Endothelial cell of umbilical vein (primary cell): ENCODE results near the gene ZIC1. TPM values are rescaled to one million over a fixed set of nuclear protein-coding genes. Genes with fewer than 3 reads are reported as not detected.

Experiments used
- BruUV-seq: library from RNA; stranded (reverse); fragments of 400-500 nt; replicated peaks from 2 replicates; lab custom pipeline; 2021; lab: Mats Ljungman, UMichigan
- CTCF ChIA-PET: fragments of 300-600, 350-600 bp; sonication (Branson Sonifier 250); formaldehyde crosslinking; loops from one replicate; lab custom pipeline; 2021; ENCODE audit warnings: antibody characterized with exemption, inconsistent platforms; lab: Charles Lee
- POLR2A ChIA-PET: fragments of 300-600, 350-600 bp; sonication (Branson Sonifier 250); formaldehyde crosslinking; loops from one replicate; lab custom pipeline; 2021; ENCODE audit warnings: antibody characterized with exemption, inconsistent platforms; lab: Charles Lee
- DNase-seq: peaks from one replicate; pipeline ENCODE4 v3.0.0-alpha.2; 2011; ENCODE audit warnings: low read depth, low spot score
- FAIRE-seq: peaks from 2 replicates; lab custom pipeline; 2011; peaks lifted over from hg19 to GRCh38; lab: Jason Lieb, UNC
- H2AFZ ChIP-seq: 2 replicates; pipeline ENCODE4 v1.6.0; 2012; ENCODE audit warnings: low read depth, low read length, control low read depth, inconsistent platforms
- H3K27ac ChIP-seq: 2 replicates; pipeline ENCODE4 v1.5.1; 2011; ENCODE audit warnings: low read depth, mild to moderate bottlenecking, control low read depth, low read length, moderate library complexity; ENCODE audit not compliant: insufficient read depth
- H3K27me3 ChIP-seq, 2 experiments: 2 replicates each; pipeline versions ENCODE4 v1.6.0 to v1.6.1; 2011; ENCODE audit warnings: low read length in 2 of 2, mixed read lengths in 1 of 2; ENCODE audit not compliant: control insufficient read depth in 2 of 2, insufficient read depth in 2 of 2
- H3K36me3 ChIP-seq, 2 experiments: 2 replicates in 1 of 2; 3 replicates in 1 of 2; pipeline ENCODE4 v1.5.1; 2011; ENCODE audit warnings: low read length in 2 of 2, mild to moderate bottlenecking in 1 of 2, moderate library complexity in 1 of 2; ENCODE audit not compliant: control insufficient read depth in 2 of 2, insufficient read depth in 2 of 2; ENCODE audit errors: extremely low read depth in 1 of 2
- H3K4me1 ChIP-seq: 3 replicates; pipeline ENCODE4 v1.5.1; 2011; ENCODE audit warnings: mild to moderate bottlenecking, low read length; ENCODE audit not compliant: control insufficient read depth, insufficient read depth; ENCODE audit errors: extremely low read depth
- H3K4me2 ChIP-seq: 2 replicates; pipeline ENCODE4 v1.6.1; 2011; ENCODE audit warnings: low read length, control low read depth, mixed read lengths; ENCODE audit not compliant: insufficient read depth
- H3K4me3 ChIP-seq, 3 experiments: fragments of 200-600 bp in 1 of 3; sonication (generic), shearing (Covaris generic) in 1 of 3; replicated peaks in 1 of 3; 2 replicates each; pipeline ENCODE4 v1.5.1; 2011 to 2016; ENCODE audit warnings: control low read depth in 3 of 3, low read length in 3 of 3, mild to moderate bottlenecking in 2 of 3, inconsistent platforms in 1 of 3, low read depth in 1 of 3, moderate library complexity in 1 of 3; ENCODE audit not compliant: insufficient read depth in 1 of 3
- H3K79me2 ChIP-seq: 2 replicates; pipeline ENCODE4 v1.6.0; 2012; ENCODE audit warnings: low read length, inconsistent platforms; ENCODE audit not compliant: control insufficient read depth, insufficient read depth
- H3K9ac ChIP-seq: replicated peaks from 2 replicates; pipeline ENCODE3; 2011; ENCODE audit warnings: low read length, control low read depth; ENCODE audit not compliant: insufficient read depth; ENCODE audit errors: extremely low read depth
- H3K9me1 ChIP-seq: replicated peaks from 3 replicates; pipeline ENCODE4 v1.6.0; 2011; ENCODE audit warnings: mild to moderate bottlenecking, low read length; ENCODE audit not compliant: control insufficient read depth, insufficient read depth; ENCODE audit errors: extremely low read depth
- H3K9me3 ChIP-seq: replicated peaks from 2 replicates; pipeline ENCODE4 v1.5.1; 2012; ENCODE audit warnings: low read length, inconsistent platforms; ENCODE audit not compliant: control insufficient read depth, insufficient read depth
- H4K20me1 ChIP-seq: replicated peaks from 2 replicates; pipeline ENCODE3; 2011; ENCODE audit warnings: mild to moderate bottlenecking, low read length; ENCODE audit not compliant: control insufficient read depth, insufficient read depth; ENCODE audit errors: extremely low read depth
- CTCF ChIP-seq, 2 donors: IDR thresholded peaks; 1 replicate in 1 of 2; 2 replicates in 1 of 2; pipeline ENCODE4 v1.5.1; 2011; ENCODE audit warnings: low read length in 2 of 2, mild to moderate bottlenecking in 2 of 2, moderate library complexity in 2 of 2, control low read depth in 1 of 2, inconsistent platforms in 1 of 2, low read depth in 1 of 2; ENCODE audit not compliant: insufficient read depth in 1 of 2; ENCODE audit errors: extremely low read depth in 1 of 2
- EZH2 ChIP-seq: IDR thresholded peaks from 2 replicates; pipeline ENCODE4 v1.6.1; 2012; ENCODE audit warnings: borderline replicate concordance, low read depth, mild to moderate bottlenecking, moderate library complexity, low read length, inconsistent platforms; ENCODE audit not compliant: severe bottlenecking
- FOS ChIP-seq: IDR thresholded peaks from 2 replicates; pipeline ENCODE4 v1.6.1; 2011; ENCODE audit warnings: mild to moderate bottlenecking, low read length, moderate library complexity, borderline replicate concordance; ENCODE audit not compliant: insufficient read depth
- GATA2 ChIP-seq: IDR thresholded peaks from 2 replicates; pipeline ENCODE4 v1.7.0; 2011; ENCODE audit warnings: low read depth, mild to moderate bottlenecking, moderate library complexity, mixed read lengths, low read length; ENCODE audit not compliant: insufficient read length, insufficient read depth
- JUN ChIP-seq: IDR thresholded peaks from 2 replicates; pipeline ENCODE4 v1.6.1; 2011; ENCODE audit warnings: borderline replicate concordance, low read depth; ENCODE audit not compliant: insufficient read length, insufficient read depth
- MYC ChIP-seq: IDR thresholded peaks from one replicate; pipeline ENCODE4 v1.6.1; 2011; ENCODE audit warnings: mild to moderate bottlenecking, low read depth, low read length
- POLR2A ChIP-seq: IDR thresholded peaks from 2 replicates; pipeline ENCODE4 v1.6.1; 2012; ENCODE audit warnings: low read depth, mild to moderate bottlenecking, control low read depth, low read length
- POLR2AphosphoS5 ChIP-seq: IDR thresholded peaks from 2 replicates; pipeline ENCODE4 v1.6.1; 2012; ENCODE audit warnings: low read depth, mild to moderate bottlenecking, control low read depth, low read length, moderate library complexity; ENCODE audit not compliant: insufficient read depth
- dilution Hi-C: fragments of 300-500 bp; cut with MboI; formaldehyde crosslinking; loops from one replicate; pipeline ENCODE4 v1.15.0; 2019; ENCODE audit warnings: low sequenced_read_pairs; ENCODE audit not compliant: extremely low pct_ligation_motif_present
- intact Hi-C: fragments of 100-400 bp; cut with micrococcal nuclease; formaldehyde crosslinking; loops from one replicate; pipeline ENCODE4 v1.10.0; 2022
- polyA plus RNA-seq, 4 experiments: library from polyadenylated mRNA; depleted of rRNA in 3 of 4; stranded (reverse) in 3 of 4; unstranded in 1 of 4; fragments of >200 nt; gene quantifications; 2 replicates each; pipeline versions ENCODE4 v1.2.1 to v1.2.3, GENCODE V29; 2011 to 2012; ENCODE audit warnings: missing spikeins in 1 of 4
- total RNA-seq: library from RNA; stranded (reverse); gene quantifications from 2 replicates; pipeline ENCODE4 v1.2.3, GENCODE V29; 2021
- TF ChIP-seq, protein P1 (sequence below): IDR thresholded peaks from 2 replicates; pipeline ENCODE4 v1.6.1; 2011; ENCODE audit not compliant: insufficient read depth, insufficient read length

Gene ZIC1
- total and polyA plus RNA-seq, 2 donors (not counting 3 experiments of a cell fraction or from before 2014, with no cell fraction given) = not detected

DNA sequence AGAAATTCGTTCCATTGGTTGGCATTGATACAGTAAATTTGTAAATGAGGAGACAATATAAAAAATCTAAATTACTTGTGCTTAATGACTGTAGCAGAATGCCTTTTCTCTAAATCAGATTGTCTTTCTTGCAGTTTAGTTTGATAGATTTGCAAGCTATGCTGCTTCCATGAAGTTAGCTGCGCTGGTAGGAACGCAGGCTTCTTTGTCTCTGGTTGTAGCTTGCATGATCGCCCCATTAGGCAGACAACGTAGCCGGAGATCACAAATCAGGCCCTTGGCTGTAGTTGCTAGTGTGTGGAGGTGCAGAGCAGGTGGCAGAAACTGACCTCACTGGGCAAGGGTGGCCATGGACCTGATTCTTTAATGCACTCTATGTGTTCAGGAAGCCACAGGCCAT is 6.1 kb downstream of the ZIC1 start:
- TF ChIP-seq GATA2 (no peak), POLR2A (no peak), FOS (no peak), JUN (no peak), POLR2AphosphoS5 (no peak), EZH2 (no peak), CTCF (IDR thresholded peaks at IDR 0.05; ENCODE audit: extremely low read depth in 1 of 2, insufficient read depth in 1 of 2, low read depth in 1 of 2, low read length in 2 of 2) (no peak), MYC (no peak)
- TF ChIP-seq, protein P1, sequence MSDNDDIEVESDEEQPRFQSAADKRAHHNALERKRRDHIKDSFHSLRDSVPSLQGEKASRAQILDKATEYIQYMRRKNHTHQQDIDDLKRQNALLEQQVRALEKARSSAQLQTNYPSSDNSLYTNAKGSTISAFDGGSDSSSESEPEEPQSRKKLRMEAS = no peak
- no peak overlapping the region for H2AFZ ChIP-seq
- DNase-seq (no peak), FAIRE-seq (no peak)
- H3K4me3 ChIP-seq = no peak overlapping the region
- H3K4me1 ChIP-seq = peaks cover 10% of the 10 kb centered on the region
- no peak overlapping the region for H3K27ac ChIP-seq
- H3K9ac ChIP-seq = no peak overlapping the region
- no peaks in the 10 kb centered on the region for H3K9me1 ChIP-seq
- CTCF ChIA-PET = interaction anchor here (0.9 to 2.2 kb wide), 4 partner anchors 32 to 667 kb away, joined by 3 to 14 read pairs (median 6); no protein-coding TSS in a partner anchor
- intact Hi-C loops (loop anchor here (10.0 kb wide), 2 partner anchors 290 to 400 kb away; no protein-coding TSS in a partner anchor), dilution Hi-C loops (no loop called here)
- H3K27me3 ChIP-seq = peaks cover 90 to 99% of the 10 kb centered on the region in 2 experiments
- H3K36me3 ChIP-seq = no peaks in the 10 kb centered on the region
- H4K20me1 ChIP-seq = no peaks in the 10 kb centered on the region
- H3K9me3 ChIP-seq = no peaks in the 10 kb centered on the region
- H3K79me2 ChIP-seq = no peaks in the 10 kb centered on the region
- POLR2A ChIA-PET = no interaction called here
- BruUV-seq = no TSS peak
- H3K4me2 ChIP-seq = no peak overlapping the region
